ENCODE measurements around the gene SHISAL2A.

GRCh38 chr1:52601519-52601918 is 31.4 kb upstream of the SHISAL2A start:
- TF ChIP-seq CTCF (IDR thresholded peaks at IDR 0.05) (no peak), ZFX (IDR thresholded peaks at IDR 0.05; ENCODE audit: borderline replicate concordance) (no peak)

Measured in 22Rv1 (cell line).